ENCODE results near the gene NEK9. TPM values are rescaled to one million over a fixed set of nuclear protein-coding genes. Genes with fewer than 3 reads are reported as not detected.

Gene NEK9
- total RNA-seq, 1 experiment from 2014 or later, result 56.5 TPM

GRCh38 chr14:75138492-75138891, 11.6 kb upstream of the NEK9 start:
- H3K4me1 Mint-ChIP-seq, result peaks cover 2 to 4% of the 10 kb centered on the region in 2 experiments; a peak in 2 of 4 replicates

More at GRCh38 chr14:75138492-75138891, 11.6 kb upstream of the NEK9 start:
- Histone ChIP-seq H3K4ac (ENCODE audit: low read depth, low read length) (no peak overlapping the region), H3K9ac (ENCODE audit: extremely low read depth, insufficient read length, low read length) (no peak overlapping the region), H2BK5ac (ENCODE audit: insufficient read length, low read length) (no peak overlapping the region), H3K9me3 (ENCODE audit: control insufficient read depth, low read depth, low read length) (no peaks in the 10 kb centered on the region), H3K79me2 (ENCODE audit: insufficient read depth, low read length) (no peaks in the 10 kb centered on the region), H3K4me1 (ENCODE audit: insufficient read depth, low read length) (no peaks in the 10 kb centered on the region), H3K18ac (ENCODE audit: insufficient read length, low read depth, low read length) (no peak overlapping the region), H3K27ac (ENCODE audit: insufficient read length, low read depth, low read length) (no peak overlapping the region), H2AK5ac (ENCODE audit: insufficient read length, low read length) (no peak overlapping the region), H2BK120ac (ENCODE audit: low read depth, low read length, poor library complexity, severe bottlenecking) (no peak overlapping the region), H3K56ac (ENCODE audit: insufficient read length, low read depth, low read length) (no peak overlapping the region), H3K4me2 (ENCODE audit: insufficient read depth, insufficient read length, low read length) (no peak overlapping the region), H3K27me3 (ENCODE audit: insufficient read depth, low read length) (no peaks in the 10 kb centered on the region), H4K5ac (ENCODE audit: insufficient read length, low read depth, low read length) (no peak overlapping the region), H2BK20ac (ENCODE audit: low read depth, low read length, poor library complexity, severe bottlenecking) (no peak overlapping the region), H3K23ac (ENCODE audit: insufficient read length, low read depth, low read length) (no peak overlapping the region), H2BK12ac (ENCODE audit: insufficient read length, low read depth, low read length) (no peak overlapping the region), H2AFZ (ENCODE audit: low read length) (no peak overlapping the region), H2BK15ac (ENCODE audit: low read depth, low read length) (no peak overlapping the region), H3T11ph (ENCODE audit: low read length) (no peak overlapping the region), H4K8ac (replicated peaks; ENCODE audit: insufficient read length, low read depth, low read length) (no peak overlapping the region), H3K14ac (ENCODE audit: insufficient read depth, low read length) (no peak overlapping the region), H4K20me1 (ENCODE audit: control insufficient read depth, insufficient read depth, insufficient read length) (no peaks in the 10 kb centered on the region), H3K23me2 (ENCODE audit: insufficient read length, low read depth, low read length, poor library complexity, severe bottlenecking) (no peaks in the 10 kb centered on the region), H4K91ac (ENCODE audit: insufficient read length, low read depth, low read length) (no peak overlapping the region), H3K79me1 (ENCODE audit: insufficient read depth, low read depth, low read length, poor library complexity, severe bottlenecking) (no peaks in the 10 kb centered on the region)
- WGBS (ENCODE audit: extremely low coverage, insufficient read length, low lambda C conversion rate), result no CpG with 5 or more reads among the region's 1 CpG
- Mint-ChIP-seq H3K27ac (peak overlapping the region in 1 of 3 experiments; percentile 59; a peak in 1 of 7 replicates), H3K27me3 (ENCODE audit: low read depth) (no peaks in the 10 kb centered on the region), H3K4me3 (no peak overlapping the region), H3K36me3 (ENCODE audit: insufficient read depth in 1 of 3, low read depth in 3 of 3) (peaks cover 25 to 30% (median 26%) of the 10 kb centered on the region in 3 experiments), H3K9me3 (peaks cover 5 to 6% of the 10 kb centered on the region in 2 experiments)
- DNase-seq, result no peak
- no peak for TF ChIP-seq CTCF (conservative IDR thresholded peaks at IDR 0.05)
